Right lobe of liver (tissue), 6 donors: ENCODE results near the gene NUCB1. TPM values are rescaled to one million over a fixed set of nuclear protein-coding genes. Genes with fewer than 3 reads are reported as not detected.

Experiments used
- ATAC-seq, 4 donors: fragments of 200-7000 bp; cut with Tn5 transposase; one replicate each; pipeline ENCODE4 v1.9.1; 2020; ENCODE audit warnings: mild to moderate bottlenecking in 4 of 4, moderate library complexity in 4 of 4
- DNase-seq, 3 donors: peaks; one replicate each; pipeline ENCODE4 v3.0.0-alpha.2; 2020
- H3K27ac ChIP-seq, 3 donors: fragments of 200-600 bp; one replicate each; pipeline ENCODE4 v1.8.0; 2022
- H3K27me3 ChIP-seq, 2 donors: fragments of 200-600 bp; one replicate each; pipeline ENCODE4 v1.8.0; 2022
- H3K36me3 ChIP-seq, 4 donors: fragments of 200-600 bp; sonication (generic) in 1 of 4; one replicate each; pipeline versions ENCODE4 v1.5.1 to v1.8.0; 2017 to 2022; ENCODE audit warnings: control low read depth in 1 of 4
- H3K4me1 ChIP-seq, 4 donors: fragments of 200-600 bp; sonication (generic) in 1 of 4; one replicate each; pipeline versions ENCODE4 v1.5.1 to v1.8.0; 2017 to 2022; ENCODE audit warnings: control low read depth in 1 of 4
- H3K4me3 ChIP-seq, 3 donors: fragments of 200-600 bp; one replicate each; pipeline ENCODE4 v1.8.0; 2022
- H3K9me3 ChIP-seq, 4 donors: fragments of 200-600 bp; sonication (generic) in 1 of 4; one replicate each; pipeline versions ENCODE4 v1.5.1 to v1.8.0; 2017 to 2022; ENCODE audit warnings: control low read depth in 1 of 4
- POLR2A ChIP-seq: fragments of 450-650 bp; IDR thresholded peaks from one replicate; pipeline ENCODE4 v1.6.1; 2017; ENCODE audit warnings: antibody characterized with exemption, mild to moderate bottlenecking
- WGBS: methylation state at CpG from one replicate; pipeline ENCODE4 v1.1.6; 2018; ENCODE audit warnings: low coverage, low lambda C conversion rate; ENCODE audit not compliant: insufficient coverage; ENCODE audit errors: missing lambda C conversion rate; 5-methylcytosine and 5-hydroxymethylcytosine counted together
- intact Hi-C, 2 donors: fragments of 100-400 bp; cut with DNase I; formaldehyde crosslinking; loops; one replicate each; pipeline versions ENCODE4 v1.11.2 to v1.14.1; 2022
- total RNA-seq, 6 experiments: library from RNA; depleted of rRNA in 2 of 6; stranded (reverse); fragments of >200 nt in 2 of 6; fragmentation: NEBNext Ultra II Directional in 3 of 6; extraction: Animal tissue kit (Norgen Biotek cat#: 25700) in 3 of 6; gene quantifications; one replicate each; pipeline versions ENCODE4 v1.1.0 to v1.2.4, GENCODE V29; 2016 to 2023
- TF ChIP-seq, protein P1 (sequence below), 4 donors: fragments of 200-600 bp in 3 of 4; fragments of 450-650 bp in 1 of 4; IDR thresholded peaks; one replicate each; pipeline versions ENCODE4 v1.5.1 to v1.8.0; 2016 to 2022; ENCODE audit warnings: antibody characterized with exemption in 4 of 4, mild to moderate bottlenecking in 2 of 4
- donor health status: DM: no; HTN: yes; CAD: no.
- donor health status: DM: no; HTN: no; CAD: no.
- donor health status: DM: no; HTN: no; CAD: no.
- donor health status: DM: no; HTN: yes; CAD: no.
- donor health status: DM: no; HTN: yes; CAD: no.

The NUCB1 gene
- total RNA-seq, 6 experiments from 2014 or later: 306 to 376 (median 349) TPM

DNA sequence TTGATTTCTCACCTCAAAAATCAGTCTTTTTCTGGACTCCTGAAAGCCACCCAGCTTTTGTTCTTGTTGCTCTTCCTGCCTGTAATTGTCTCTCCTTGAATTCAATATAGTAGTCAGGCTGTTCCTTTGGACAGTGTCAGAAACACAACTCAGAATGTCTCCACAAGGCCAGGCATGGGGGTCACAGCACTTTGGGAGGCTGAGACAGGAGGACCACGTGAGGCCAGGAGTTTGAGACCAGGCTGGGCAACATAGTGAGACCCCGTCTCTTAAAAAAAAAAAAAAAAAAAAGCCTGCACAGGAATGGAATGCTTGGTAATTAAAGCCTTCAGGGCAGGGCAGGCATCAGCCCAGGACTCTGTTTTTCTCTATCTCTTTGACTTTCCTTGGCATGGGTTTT, 45.7 kb downstream of the NUCB1 start:
- no peaks in the 10 kb centered on the region for H3K9me3 ChIP-seq
- no peak overlapping the region for H3K4me3 ChIP-seq
- TF ChIP-seq, protein P1, sequence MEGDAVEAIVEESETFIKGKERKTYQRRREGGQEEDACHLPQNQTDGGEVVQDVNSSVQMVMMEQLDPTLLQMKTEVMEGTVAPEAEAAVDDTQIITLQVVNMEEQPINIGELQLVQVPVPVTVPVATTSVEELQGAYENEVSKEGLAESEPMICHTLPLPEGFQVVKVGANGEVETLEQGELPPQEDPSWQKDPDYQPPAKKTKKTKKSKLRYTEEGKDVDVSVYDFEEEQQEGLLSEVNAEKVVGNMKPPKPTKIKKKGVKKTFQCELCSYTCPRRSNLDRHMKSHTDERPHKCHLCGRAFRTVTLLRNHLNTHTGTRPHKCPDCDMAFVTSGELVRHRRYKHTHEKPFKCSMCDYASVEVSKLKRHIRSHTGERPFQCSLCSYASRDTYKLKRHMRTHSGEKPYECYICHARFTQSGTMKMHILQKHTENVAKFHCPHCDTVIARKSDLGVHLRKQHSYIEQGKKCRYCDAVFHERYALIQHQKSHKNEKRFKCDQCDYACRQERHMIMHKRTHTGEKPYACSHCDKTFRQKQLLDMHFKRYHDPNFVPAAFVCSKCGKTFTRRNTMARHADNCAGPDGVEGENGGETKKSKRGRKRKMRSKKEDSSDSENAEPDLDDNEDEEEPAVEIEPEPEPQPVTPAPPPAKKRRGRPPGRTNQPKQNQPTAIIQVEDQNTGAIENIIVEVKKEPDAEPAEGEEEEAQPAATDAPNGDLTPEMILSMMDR (IDR thresholded peaks at IDR 0.05): no peak
- no peak for TF ChIP-seq POLR2A
- no peaks in the 10 kb centered on the region for H3K27me3 ChIP-seq
- DNase-seq (no peak), ATAC-seq (no peak)
- H3K27ac ChIP-seq: no peak overlapping the region
- WGBS: 83% methylated on average over 1 of the region's 2 CpGs
- H3K4me1 ChIP-seq: no peaks in the 10 kb centered on the region
- intact Hi-C loops: no loop called here
- no peaks in the 10 kb centered on the region for H3K36me3 ChIP-seq

DNA sequence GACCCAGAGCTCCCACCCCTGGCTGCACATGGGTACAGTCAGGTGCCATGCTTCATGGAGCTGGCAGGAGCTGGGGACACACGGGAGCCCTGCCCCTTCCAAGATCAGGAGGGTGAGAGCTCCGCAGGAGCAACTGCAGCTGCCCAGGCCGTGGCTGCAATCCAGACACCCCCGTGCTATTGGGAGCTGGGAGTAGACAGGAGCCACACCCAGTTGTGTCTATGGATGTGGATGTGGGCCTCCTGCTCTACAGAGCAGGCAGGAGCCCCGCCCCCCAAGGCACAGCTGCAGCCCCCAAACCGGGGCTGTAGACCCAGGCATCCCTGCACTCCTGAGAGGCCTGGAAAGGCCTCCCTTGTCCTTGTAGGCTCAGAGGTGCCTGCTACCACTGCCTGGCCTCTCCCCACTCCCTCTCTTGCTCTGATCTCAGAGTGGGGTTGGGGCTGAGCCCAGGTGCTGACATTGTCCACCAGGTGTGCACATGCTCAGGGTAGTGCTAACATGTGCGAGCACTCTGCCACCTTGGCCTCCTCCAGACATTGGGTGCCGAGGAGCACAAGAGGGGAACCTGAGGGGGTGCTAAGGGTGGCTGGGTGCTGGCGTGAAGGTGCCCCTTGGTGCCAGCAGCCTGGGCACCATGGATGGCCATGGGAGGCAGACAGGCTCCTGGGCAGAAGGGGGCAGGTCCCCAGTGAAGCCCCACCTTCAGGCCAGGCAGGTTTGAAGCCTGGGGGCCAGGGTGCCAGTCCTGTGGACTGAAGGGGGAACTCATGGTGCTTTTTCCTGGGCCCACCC, 46.5 kb downstream of the NUCB1 start:
- no peaks in the 10 kb centered on the region for H3K36me3 ChIP-seq
- ATAC-seq (no peak), DNase-seq (no peak)
- TF ChIP-seq, protein P1 (IDR thresholded peaks at IDR 0.05): no peak
- TF ChIP-seq POLR2A: no peak
- 90% methylated on average over 2 of the region's 9 CpGs for WGBS
- no peaks in the 10 kb centered on the region for H3K9me3 ChIP-seq
- no peak overlapping the region for H3K27ac ChIP-seq
- no peaks in the 10 kb centered on the region for H3K4me1 ChIP-seq
- intact Hi-C loops: no loop called here
- no peak overlapping the region for H3K4me3 ChIP-seq
- no peaks in the 10 kb centered on the region for H3K27me3 ChIP-seq

DNA sequence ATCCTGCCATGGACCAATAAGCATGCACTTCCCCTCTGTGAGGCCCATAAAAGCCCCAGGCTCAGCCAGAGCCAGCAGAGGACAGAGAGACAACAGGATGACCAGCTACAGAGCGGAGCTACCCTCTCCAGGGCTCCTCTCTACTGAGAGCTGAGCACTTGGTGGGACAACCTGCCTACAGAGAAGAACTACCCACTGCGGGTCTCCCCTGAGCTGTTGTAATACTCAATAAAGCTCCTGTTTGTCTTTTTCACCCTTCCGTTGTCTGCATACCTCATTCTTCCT, 47.1 kb downstream of the NUCB1 start:
- intact Hi-C loops: no loop called here
- Histone ChIP-seq H3K27me3 (no peaks in the 10 kb centered on the region), H3K4me3 (no peak overlapping the region), H3K27ac (no peak overlapping the region), H3K9me3 (no peaks in the 10 kb centered on the region), H3K36me3 (no peaks in the 10 kb centered on the region), H3K4me1 (no peaks in the 10 kb centered on the region)
- 67% methylated on average over 2 of the region's 3 CpGs for WGBS
- TF ChIP-seq POLR2A: no peak
- TF ChIP-seq, protein P1 (IDR thresholded peaks at IDR 0.05): no peak
- ATAC-seq (no peak), DNase-seq (no peak)

DNA sequence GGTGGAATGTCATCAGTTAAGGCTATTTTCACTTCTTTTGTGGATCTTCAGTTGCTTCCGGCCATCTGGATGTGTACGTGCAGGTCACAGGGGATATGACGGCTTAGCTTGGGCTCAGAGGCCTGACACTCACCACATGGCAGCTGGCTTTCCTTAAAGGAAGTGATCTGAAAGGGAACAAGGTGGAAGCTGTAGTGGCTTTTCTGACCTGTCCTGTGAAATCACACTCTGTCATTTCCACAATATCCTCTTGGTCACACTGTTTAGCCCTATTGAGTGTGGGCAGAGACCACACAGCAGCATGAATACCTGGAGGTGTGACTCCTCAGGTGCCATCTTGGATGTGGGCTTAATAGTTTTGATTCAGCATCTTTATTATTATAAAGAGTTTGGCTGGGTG, 50.0 kb downstream of the NUCB1 start:
- Histone ChIP-seq H3K4me1 (no peaks in the 10 kb centered on the region), H3K4me3 (no peak overlapping the region), H3K27ac (peak overlapping the region in 2 of 3 donors; percentile 10 to 34), H3K9me3 (no peaks in the 10 kb centered on the region), H3K36me3 (no peaks in the 10 kb centered on the region), H3K27me3 (no peaks in the 10 kb centered on the region)
- peak in 3 of 4 donors; percentile 14 to 57 (median 46) for ATAC-seq
- intact Hi-C loops: no loop called here
- no peak for DNase-seq
- 63% methylated on average over 3 of the region's 3 CpGs for WGBS
- TF ChIP-seq, protein P1 (IDR thresholded peaks at IDR 0.05): no peak
- no peak for TF ChIP-seq POLR2A
